ENCODE data around the gene SACM1L. TPM values are rescaled to one million over a fixed set of nuclear protein-coding genes. Genes with fewer than 3 reads are reported as not detected.

Gene SACM1L
- total and polyA plus RNA-seq, 2 donors (not counting 3 experiments of a cell fraction or from before 2014, with no cell fraction given): 11.9 to 39.9 TPM

DNA sequence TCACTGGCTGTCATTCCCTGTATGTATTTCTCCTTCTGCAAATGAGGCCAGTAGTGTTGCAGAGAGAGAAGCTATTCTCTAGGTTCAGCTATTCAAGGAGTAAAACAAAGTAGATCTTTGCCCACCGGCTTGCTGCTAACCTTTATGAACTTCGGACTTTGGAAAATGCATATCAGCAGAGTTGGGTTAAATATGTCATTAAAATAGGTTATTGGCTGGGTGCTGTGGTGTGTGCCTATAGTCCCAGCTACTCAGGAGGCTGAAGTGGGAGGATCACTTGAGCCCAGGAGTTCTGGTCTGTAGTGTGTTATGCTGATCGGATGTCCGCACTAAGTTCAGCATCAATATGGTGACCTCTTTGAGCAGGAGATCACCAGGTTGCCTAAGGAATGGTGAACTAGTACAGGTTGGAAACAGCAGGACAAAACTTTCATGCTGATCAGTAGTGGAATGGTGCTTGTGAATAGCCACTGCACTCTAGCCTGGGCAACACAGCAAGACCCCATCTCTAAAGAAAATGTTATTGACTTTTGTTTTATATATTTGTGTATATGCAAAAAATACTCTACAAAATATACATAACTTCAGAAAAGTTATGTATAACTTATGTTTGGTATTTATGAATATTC is 53.4 kb downstream of the SACM1L start:
- intact Hi-C loops (cut with micrococcal nuclease): loop anchor here (5.0 kb wide), 1 partner anchor 230 kb away; no protein-coding TSS in a partner anchor
- dilution Hi-C loops (cut with MboI; ENCODE audit: extremely low pct_ligation_motif_present, low sequenced_read_pairs): no loop called here
- POLR2A ChIA-PET: no interaction called here
- Histone ChIP-seq H3K36me3 (ENCODE audit: control insufficient read depth in 2 of 2, extremely low read depth in 1 of 2, insufficient read depth in 2 of 2, low read length in 2 of 2) (peaks cover 14 to 27% of the 10 kb centered on the region in 2 experiments), H4K20me1 (replicated peaks; ENCODE audit: control insufficient read depth, extremely low read depth, insufficient read depth, low read length) (no peaks in the 10 kb centered on the region), H2AFZ (ENCODE audit: low read depth, low read length) (no peak overlapping the region), H3K4me1 (ENCODE audit: control insufficient read depth, extremely low read depth, insufficient read depth, low read length) (no peaks in the 10 kb centered on the region), H3K4me2 (ENCODE audit: insufficient read depth, low read length) (no peak overlapping the region), H3K79me2 (ENCODE audit: control insufficient read depth, insufficient read depth, low read length) (no peaks in the 10 kb centered on the region), H3K27me3 (ENCODE audit: control insufficient read depth in 2 of 2, insufficient read depth in 2 of 2, low read length in 2 of 2) (no peaks in the 10 kb centered on the region), H3K9me1 (replicated peaks; ENCODE audit: control insufficient read depth, extremely low read depth, insufficient read depth, low read length) (no peaks in the 10 kb centered on the region), H3K9me3 (replicated peaks; ENCODE audit: control insufficient read depth, insufficient read depth, low read length) (no peaks in the 10 kb centered on the region), H3K4me3 (replicated peaks in 1 of 3; ENCODE audit: insufficient read depth in 1 of 3, low read depth in 1 of 3, low read length in 3 of 3) (no peak overlapping the region), H3K27ac (ENCODE audit: insufficient read depth, low read depth, low read length) (no peak overlapping the region), H3K9ac (replicated peaks; ENCODE audit: extremely low read depth, insufficient read depth, low read length) (no peak overlapping the region)
- TF ChIP-seq EZH2 (IDR thresholded peaks at IDR 0.05; ENCODE audit: borderline replicate concordance, low read depth, low read length, severe bottlenecking) (no peak), GATA2 (IDR thresholded peaks at IDR 0.05; ENCODE audit: insufficient read depth, insufficient read length, low read depth, low read length) (no peak), JUN (IDR thresholded peaks at IDR 0.05; ENCODE audit: borderline replicate concordance, insufficient read depth, insufficient read length, low read depth) (no peak), POLR2AphosphoS5 (IDR thresholded peaks at IDR 0.05; ENCODE audit: insufficient read depth, low read depth, low read length) (no peak), POLR2A (IDR thresholded peaks at IDR 0.05; ENCODE audit: low read depth, low read length) (no peak), FOS (IDR thresholded peaks at IDR 0.05; ENCODE audit: borderline replicate concordance, insufficient read depth, low read length) (no peak), MYC (IDR thresholded peaks at IDR 0.05; ENCODE audit: low read depth, low read length) (no peak)
- TF ChIP-seq, protein P1, sequence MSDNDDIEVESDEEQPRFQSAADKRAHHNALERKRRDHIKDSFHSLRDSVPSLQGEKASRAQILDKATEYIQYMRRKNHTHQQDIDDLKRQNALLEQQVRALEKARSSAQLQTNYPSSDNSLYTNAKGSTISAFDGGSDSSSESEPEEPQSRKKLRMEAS (IDR thresholded peaks at IDR 0.05; ENCODE audit: insufficient read depth, insufficient read length): no peak
- TF ChIP-seq, protein P2, sequence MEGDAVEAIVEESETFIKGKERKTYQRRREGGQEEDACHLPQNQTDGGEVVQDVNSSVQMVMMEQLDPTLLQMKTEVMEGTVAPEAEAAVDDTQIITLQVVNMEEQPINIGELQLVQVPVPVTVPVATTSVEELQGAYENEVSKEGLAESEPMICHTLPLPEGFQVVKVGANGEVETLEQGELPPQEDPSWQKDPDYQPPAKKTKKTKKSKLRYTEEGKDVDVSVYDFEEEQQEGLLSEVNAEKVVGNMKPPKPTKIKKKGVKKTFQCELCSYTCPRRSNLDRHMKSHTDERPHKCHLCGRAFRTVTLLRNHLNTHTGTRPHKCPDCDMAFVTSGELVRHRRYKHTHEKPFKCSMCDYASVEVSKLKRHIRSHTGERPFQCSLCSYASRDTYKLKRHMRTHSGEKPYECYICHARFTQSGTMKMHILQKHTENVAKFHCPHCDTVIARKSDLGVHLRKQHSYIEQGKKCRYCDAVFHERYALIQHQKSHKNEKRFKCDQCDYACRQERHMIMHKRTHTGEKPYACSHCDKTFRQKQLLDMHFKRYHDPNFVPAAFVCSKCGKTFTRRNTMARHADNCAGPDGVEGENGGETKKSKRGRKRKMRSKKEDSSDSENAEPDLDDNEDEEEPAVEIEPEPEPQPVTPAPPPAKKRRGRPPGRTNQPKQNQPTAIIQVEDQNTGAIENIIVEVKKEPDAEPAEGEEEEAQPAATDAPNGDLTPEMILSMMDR (IDR thresholded peaks at IDR 0.05; ENCODE audit: extremely low read depth in 1 of 2, insufficient read depth in 1 of 2, low read depth in 1 of 2, low read length in 2 of 2): no peak
- DNase-seq (ENCODE audit: low read depth, low spot score) (no peak), FAIRE-seq (no peak)
- BruUV-seq (replicated peaks): no TSS peak
- CTCF ChIA-PET: interaction anchor here (0.9 kb wide), 1 partner anchor 18 kb away, joined by 5 read pairs; no protein-coding TSS in a partner anchor

All from endothelial cell of umbilical vein (primary cell).